GM18909 (cell line): ENCODE measurements around the gene ITPR3.
"Not testable (repeated sequence)": the region's sequence is repeated elsewhere in the genome, so short reads cannot be mapped to it uniquely, and the experiment has no call there.

ENCODE experiments used
- ATAC-seq: cut with Tn5 transposase; IDR thresholded peaks from one replicate; pipeline ENCODE4 v1.9.1; 2021; ENCODE audit warnings: mild to moderate bottlenecking; ENCODE audit not compliant: unreplicated experiment, poor library complexity

Gene ITPR3

DNA sequence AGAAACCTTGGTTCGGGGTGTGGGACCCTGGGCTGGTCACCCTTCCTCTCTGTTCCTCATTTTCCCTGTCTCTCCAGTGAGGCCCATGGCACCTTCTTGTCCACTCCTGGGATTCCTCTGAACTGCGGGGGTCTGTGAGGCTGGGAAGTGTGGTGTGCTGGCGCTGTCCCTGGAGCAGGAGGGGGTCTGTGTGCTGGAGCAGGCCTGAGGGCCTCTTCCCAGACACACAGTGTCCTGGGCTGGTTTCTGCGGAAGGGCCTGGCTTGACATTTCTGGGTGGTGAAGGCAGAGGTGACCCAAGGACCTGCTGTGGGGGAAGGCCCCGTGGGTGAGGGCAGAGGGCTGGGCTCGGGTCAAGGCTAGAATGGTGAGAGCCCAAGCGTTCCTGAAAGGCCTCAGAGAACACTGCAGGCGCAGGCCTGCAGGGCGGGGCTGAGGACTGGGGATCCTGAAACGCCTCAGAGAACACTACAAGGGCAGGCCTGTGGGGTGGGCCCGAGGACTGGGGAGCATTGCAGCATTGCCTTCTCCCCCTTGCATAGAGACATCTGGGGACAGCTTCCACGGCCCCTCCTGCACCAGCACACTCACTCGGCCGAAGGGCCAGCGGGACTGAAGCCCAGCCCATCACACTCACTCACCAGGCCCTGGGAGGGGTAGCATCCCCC, 30.5 kb upstream of the ITPR3 start:
- no peak for ATAC-seq

GRCh38 chr6:33591424-33592032, 29.6 kb upstream of the ITPR3 start:
- no peak for ATAC-seq

DNA sequence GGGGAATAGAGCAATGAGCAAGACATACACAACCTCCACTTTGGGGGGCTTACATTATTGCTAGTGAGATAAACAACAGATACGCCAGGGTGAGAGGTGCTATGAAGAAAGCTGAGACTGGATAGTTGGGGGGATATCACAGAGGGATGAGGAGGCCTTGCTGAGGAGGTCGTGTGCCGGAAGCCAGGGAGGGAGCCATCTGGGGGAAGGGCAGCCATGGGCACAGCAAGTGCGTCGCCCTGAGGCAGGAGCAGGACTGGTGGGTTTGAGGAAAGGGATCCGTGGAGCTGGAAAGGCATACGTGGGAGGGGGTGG, 28.9 kb upstream of the ITPR3 start:
- no peak for ATAC-seq

DNA sequence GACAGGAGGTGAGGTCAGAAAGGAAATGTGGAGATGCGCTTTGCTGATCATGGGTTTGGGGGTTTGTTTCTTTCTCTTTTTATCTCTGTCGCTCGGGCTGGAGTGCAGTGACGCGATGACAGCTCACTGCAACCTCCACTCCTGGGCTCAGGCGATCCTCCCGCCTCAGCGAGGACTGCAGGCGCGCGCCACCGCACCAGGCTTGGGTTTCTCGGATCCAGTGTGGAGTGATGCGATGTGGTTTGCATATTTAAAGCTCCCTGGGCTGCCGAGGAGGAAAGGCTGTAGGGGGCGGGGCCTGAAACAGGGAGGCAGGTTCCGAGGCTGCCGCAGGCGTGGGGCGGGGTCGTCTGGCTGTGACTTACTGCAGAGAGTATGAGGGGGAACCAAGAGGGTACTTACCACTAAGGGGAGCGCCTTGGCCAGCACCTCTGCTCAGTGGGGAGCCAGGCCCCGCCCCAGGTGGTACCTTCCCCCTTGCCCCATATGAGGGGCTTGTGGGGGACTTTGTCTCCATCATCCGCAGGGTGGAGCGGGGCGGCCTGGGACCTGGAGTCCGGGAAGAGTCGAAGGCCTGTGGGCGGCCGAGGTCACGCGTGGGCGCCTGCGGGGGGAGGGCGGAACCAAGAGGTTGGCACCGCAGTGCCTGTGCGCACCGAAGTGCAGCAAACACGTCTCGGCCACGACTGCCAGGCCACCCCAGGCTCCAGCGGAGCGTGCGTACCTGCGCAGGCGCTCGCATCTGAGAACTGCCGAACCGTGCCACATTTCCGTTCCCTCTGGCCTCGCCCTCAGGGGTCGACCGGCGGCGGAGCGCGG, 28.3 kb upstream of the ITPR3 start:
- peak; percentile 62 for ATAC-seq

DNA sequence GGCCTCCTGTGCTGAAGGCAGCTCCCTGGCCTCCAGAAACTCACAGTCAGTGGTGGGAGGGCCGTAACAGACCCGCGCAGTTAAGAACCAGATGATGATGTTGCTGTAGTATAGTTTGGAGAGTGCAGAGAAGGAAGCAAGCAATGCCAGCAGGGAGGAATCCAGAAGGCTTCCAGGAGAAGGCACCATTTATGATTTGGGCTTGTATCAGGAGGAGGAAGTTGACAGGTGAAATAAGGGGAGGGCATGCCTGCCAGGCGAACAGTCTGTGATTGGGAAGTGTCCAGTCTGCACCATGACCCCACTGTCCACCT, 27.8 kb upstream of the ITPR3 start:
- ATAC-seq: no peak

- ATAC-seq: no peak
These were observed 25.9 kb upstream of the ITPR3 start for GRCh38 chr6:33595001-33595846.

GRCh38 chr6:33596894-33597293, 24.2 kb upstream of the ITPR3 start:
- ATAC-seq: not testable (repeated sequence)

- no peak for ATAC-seq
These were observed 23.4 kb upstream of the ITPR3 start for GRCh38 chr6:33597551-33598322.

DNA sequence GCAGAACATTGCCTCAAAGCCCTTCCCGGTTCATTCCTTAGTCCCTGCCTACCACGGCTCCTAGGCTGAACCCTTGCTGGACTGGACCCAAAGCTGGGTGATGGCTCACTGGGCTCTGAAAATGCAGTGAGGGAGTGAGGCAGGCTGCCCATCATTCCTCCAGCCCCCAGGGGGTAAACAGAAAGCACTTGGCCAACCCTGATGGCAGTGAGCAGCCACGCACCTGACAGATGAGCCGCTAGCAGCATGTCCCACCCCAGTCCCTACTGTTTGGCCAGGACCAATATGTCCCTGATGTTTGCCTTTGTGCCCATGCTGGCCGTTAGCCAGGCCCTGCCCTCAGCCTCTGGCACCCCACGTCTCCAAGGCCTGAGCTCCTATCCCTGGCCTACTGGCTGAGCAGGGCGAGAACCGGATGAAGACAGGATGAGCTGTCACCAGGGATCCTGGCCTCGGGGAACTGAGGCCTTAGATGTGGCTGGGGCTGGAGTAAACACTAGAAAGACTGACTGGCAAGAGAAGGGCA, 21.6 kb upstream of the ITPR3 start:
- ATAC-seq: no peak

DNA sequence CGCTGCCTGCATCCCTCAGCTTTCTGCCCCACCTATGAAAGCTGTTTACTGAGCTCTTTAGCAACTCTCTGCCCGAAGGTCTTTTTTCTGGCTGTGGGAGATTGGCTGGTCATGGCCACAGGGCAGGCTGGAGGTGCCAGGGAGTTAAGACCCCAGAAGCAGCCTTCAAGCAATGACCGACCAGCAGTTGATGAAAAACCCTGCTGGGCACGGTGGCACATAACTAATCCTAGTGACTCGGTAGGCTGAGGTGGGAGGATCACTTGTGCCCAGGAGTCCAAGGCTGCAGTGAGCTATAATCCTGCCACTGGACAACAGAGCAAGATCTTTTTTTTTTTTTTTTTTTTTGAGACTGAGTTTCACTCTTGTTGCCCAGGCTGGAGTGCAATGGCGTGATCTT, 20.4 kb upstream of the ITPR3 start:
- no peak for ATAC-seq

DNA sequence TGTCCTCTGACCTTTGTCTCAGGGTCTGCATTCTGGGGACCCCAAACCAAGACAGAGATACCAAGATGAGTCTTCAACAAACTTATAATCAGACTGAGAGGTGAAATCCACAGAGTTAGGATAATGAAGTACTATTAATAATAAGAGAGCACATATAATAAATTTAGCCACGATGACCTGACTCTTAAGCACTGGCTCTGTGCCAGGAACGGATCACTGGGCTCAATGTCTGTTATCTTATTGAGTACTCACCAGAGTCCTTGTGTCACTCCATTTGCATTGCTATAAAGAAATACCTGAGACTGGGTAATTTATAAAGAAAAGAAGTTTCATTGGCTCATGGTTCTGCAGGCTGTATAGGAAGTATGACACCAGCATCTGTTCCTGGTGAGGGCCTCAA, 18.9 kb upstream of the ITPR3 start:
- ATAC-seq: no peak

GRCh38 chr6:33604941-33605854, 15.9 kb upstream of the ITPR3 start:
- no peak for ATAC-seq

- ATAC-seq: no peak
These were observed 14.5 kb upstream of the ITPR3 start for GRCh38 chr6:33606642-33607041.

- no peak for ATAC-seq
These were observed 13.9 kb upstream of the ITPR3 start for GRCh38 chr6:33607126-33607783.

- no peak for ATAC-seq
These were observed 13.3 kb upstream of the ITPR3 start for GRCh38 chr6:33607784-33608161.

GRCh38 chr6:33609019-33609418, 12.1 kb upstream of the ITPR3 start:
- no peak for ATAC-seq

DNA sequence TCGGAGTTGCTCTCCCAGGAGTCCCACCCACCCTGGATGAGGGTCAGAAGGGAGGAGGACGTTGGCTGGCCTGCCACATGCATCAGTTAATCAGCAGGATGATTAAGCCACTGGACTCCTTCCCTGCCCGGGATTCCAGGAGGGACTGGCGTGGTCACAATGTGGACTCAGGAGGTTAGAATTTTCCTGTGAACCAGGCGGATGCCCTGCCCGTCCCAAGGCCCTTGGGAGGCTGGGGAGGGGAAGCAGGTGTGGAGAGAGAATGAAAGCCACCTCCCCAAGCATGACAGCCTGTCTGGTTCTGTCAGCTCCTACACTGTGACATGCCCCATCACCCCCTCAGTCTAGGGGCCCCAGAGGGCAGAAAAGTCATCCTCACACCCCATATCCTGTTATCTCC, 11.6 kb upstream of the ITPR3 start:
- ATAC-seq: no peak

DNA sequence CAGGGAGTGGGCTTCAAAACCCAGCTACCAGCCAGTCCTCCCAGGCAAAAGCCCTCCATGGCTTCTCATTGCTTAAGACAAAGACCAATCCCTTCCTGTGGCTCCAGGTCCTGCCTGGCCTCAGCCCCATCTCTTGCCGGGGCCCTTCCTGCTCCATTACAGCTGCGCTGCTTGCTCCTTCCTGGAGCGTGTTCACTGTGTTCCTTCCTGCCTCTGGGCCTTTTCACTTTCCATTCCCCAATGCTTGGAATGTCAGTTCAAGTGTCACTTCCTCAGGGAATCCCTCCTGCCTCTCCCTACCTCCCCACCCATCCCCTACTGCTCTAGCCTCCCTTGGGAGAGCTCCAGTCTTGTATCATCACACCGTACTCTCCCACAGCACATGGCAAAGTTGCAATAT, 11.1 kb upstream of the ITPR3 start:
- no peak for ATAC-seq
